Skeletal muscle tissue (tissue), 4 donors: Measurements from ENCODE around the gene NACA2. TPM values are rescaled to one million over a fixed set of nuclear protein-coding genes. Genes with fewer than 3 reads are reported as not detected.
"Not testable (repeated sequence)": the region's sequence is repeated elsewhere in the genome, so short reads cannot be mapped to it uniquely, and the experiment has no call there.

Experiments used
- H3K27ac ChIP-seq: one replicate; pipeline ENCODE4 v1.7.0; 2013; ENCODE audit warnings: mild to moderate bottlenecking, low read depth, low read length, inconsistent platforms
- H3K27me3 ChIP-seq, 3 donors: one replicate each; pipeline ENCODE4 v1.7.0; 2013; ENCODE audit warnings: low read length in 3 of 3; ENCODE audit not compliant: control insufficient read depth in 3 of 3, insufficient read depth in 3 of 3
- H3K36me3 ChIP-seq, 3 donors: one replicate each; pipeline ENCODE4 v1.7.0; 2013; ENCODE audit warnings: low read length in 3 of 3; ENCODE audit not compliant: control insufficient read depth in 3 of 3, insufficient read depth in 3 of 3
- H3K4me1 ChIP-seq, 3 donors: one replicate each; pipeline ENCODE4 v1.7.0; 2013; ENCODE audit warnings: low read length in 3 of 3, mild to moderate bottlenecking in 3 of 3; ENCODE audit not compliant: control insufficient read depth in 3 of 3, insufficient read depth in 3 of 3
- H3K4me3 ChIP-seq, 3 donors: one replicate each; pipeline ENCODE4 v1.7.0; 2013; ENCODE audit warnings: low read length in 3 of 3
- H3K9ac ChIP-seq, 3 donors: one replicate each; pipeline ENCODE4 v1.7.0; 2013; ENCODE audit warnings: low read length in 3 of 3, mild to moderate bottlenecking in 3 of 3, moderate library complexity in 2 of 3, low read depth in 1 of 3
- H3K9me3 ChIP-seq, 3 donors: one replicate each; pipeline ENCODE4 v1.7.0; 2013; ENCODE audit warnings: low read length in 3 of 3; ENCODE audit not compliant: control insufficient read depth in 3 of 3
- total RNA-seq: library from RNA; depleted of rRNA; stranded (reverse); fragments of >200 nt; gene quantifications from one replicate; pipeline ENCODE4 v1.2.3, GENCODE V29; 2014
- donor health status: Osteomylitis.

NACA2 gene
- total RNA-seq, 1 donor from 2014 or later: not detected

DNA sequence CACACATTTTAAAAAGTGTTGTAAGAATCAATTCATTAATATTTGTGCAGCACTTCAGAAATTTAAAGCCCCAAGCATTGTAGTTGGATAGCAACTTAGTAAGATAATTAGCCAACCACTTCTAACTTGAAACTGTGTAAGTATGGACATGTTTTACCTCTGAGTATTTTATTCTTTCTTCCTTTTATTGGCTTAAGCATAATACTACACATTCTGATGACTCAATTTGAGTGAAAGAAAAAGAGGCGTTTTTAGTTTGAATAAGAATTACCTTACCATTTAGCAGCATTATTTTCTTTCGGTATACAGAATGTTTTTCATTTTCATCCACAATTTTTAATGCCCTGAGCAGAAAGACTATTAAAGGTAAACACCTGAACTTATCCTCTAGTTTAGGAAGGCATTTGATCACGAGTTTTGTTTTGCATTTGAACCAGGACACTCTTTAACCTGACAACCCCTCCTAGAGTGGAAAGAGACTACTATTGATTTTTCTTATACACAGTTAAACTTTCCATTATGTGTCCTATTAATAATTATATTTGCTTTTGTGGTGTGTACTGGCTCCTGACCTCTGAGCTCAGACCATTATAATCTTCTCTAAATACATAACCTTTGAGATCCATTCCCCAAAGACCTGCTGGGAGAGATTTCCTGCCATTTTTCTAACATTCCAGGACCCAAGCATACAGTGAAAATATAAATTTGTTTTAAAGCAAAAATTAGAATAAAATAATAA is 9.2 kb downstream of the NACA2 start:
- H3K4me3 ChIP-seq: no peak overlapping the region
- no peak overlapping the region for H3K9ac ChIP-seq
- peaks cover 0 to 7% (median 0%) of the 10 kb centered on the region in 3 donors for H3K27me3 ChIP-seq
- H3K27ac ChIP-seq: no peak overlapping the region
- H3K36me3 ChIP-seq: no peaks in the 10 kb centered on the region
- H3K9me3 ChIP-seq: no peaks in the 10 kb centered on the region
- no peaks in the 10 kb centered on the region for H3K4me1 ChIP-seq

DNA sequence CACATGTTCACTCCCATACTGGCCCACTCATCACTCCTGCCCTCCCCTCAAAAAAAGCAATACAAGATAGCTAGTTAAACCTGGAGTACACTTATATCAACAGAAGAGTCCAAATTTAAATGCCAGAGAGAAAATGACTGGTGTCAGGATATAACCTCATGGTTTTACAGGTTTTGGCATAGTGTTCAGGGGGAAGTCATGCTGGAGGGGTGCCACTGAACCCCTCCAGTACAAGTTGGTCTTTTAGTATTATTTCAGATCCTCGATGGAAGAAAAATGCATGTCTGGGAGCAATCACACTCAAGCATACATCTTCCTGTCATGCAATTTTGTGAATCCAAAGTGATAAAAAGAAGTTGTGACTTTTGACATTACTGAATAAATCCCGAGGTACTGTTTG is 10.5 kb downstream of the NACA2 start:
- no peak overlapping the region for H3K9ac ChIP-seq
- H3K9me3 ChIP-seq: no peaks in the 10 kb centered on the region
- no peak overlapping the region for H3K27ac ChIP-seq
- H3K36me3 ChIP-seq: no peaks in the 10 kb centered on the region
- no peaks in the 10 kb centered on the region for H3K4me1 ChIP-seq
- H3K4me3 ChIP-seq: no peak overlapping the region
- peaks cover 0 to 7% (median 0%) of the 10 kb centered on the region in 3 donors for H3K27me3 ChIP-seq

DNA sequence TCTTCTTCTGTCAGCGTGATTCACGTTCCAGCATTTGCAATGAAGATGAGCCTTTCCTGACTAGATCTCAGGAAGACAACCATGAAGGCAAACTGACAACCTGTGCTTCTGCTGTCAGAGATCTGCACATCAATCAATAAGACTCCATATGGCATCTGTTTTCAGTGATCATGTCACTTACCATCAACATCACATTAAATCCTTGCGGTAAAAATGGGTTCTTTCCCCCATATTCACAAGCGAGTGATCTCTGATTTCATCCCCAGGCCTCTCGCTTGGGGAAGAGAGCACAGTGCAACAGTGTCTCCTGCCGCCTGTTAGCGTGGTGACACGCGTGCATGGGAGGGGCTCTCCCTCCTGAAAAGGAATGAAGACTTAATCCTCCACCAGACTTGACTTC is 11.1 kb downstream of the NACA2 start:
- no peak overlapping the region for H3K27ac ChIP-seq
- no peak overlapping the region for H3K4me3 ChIP-seq
- H3K9ac ChIP-seq: no peak overlapping the region
- H3K27me3 ChIP-seq: peaks cover 0 to 7% (median 0%) of the 10 kb centered on the region in 3 donors
- H3K9me3 ChIP-seq: no peaks in the 10 kb centered on the region
- no peaks in the 10 kb centered on the region for H3K4me1 ChIP-seq
- H3K36me3 ChIP-seq: no peaks in the 10 kb centered on the region

- Histone ChIP-seq H3K9me3 (no peaks in the 10 kb centered on the region), H3K4me3 (no peak overlapping the region), H3K9ac (no peak overlapping the region), H3K36me3 (no peaks in the 10 kb centered on the region), H3K27me3 (peaks cover 0 to 7% (median 0%) of the 10 kb centered on the region in 3 donors), H3K4me1 (no peaks in the 10 kb centered on the region), H3K27ac (no peak overlapping the region)
These were observed 11.7 kb downstream of the NACA2 start for GRCh38 chr17:61579347-61579746.

DNA sequence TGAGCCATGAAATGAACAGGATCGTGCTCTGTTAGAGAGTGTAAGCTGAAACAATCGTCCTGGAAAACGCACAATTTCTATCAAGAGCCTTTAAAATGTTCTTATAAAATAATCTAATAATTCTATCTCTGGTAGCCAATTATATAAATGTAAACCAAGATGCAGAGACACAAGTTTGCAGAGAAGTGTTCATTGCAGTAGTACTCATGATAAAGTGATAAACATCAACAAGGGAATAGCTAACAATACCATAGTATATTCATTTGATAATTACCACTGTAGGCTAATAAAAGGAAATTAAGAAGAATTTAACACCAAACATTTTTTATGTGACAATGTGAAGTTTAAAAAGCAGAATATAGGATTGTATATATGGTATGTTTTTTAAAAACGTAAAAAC is 12.4 kb downstream of the NACA2 start:
- no peaks in the 10 kb centered on the region for H3K4me1 ChIP-seq
- no peak overlapping the region for H3K9ac ChIP-seq
- H3K36me3 ChIP-seq: no peaks in the 10 kb centered on the region
- no peak overlapping the region for H3K27ac ChIP-seq
- no peaks in the 10 kb centered on the region for H3K9me3 ChIP-seq
- peaks cover 0 to 7% (median 0%) of the 10 kb centered on the region in 3 donors for H3K27me3 ChIP-seq
- H3K4me3 ChIP-seq: no peak overlapping the region

GRCh38 chr17:61575983-61576382 is 15.0 kb downstream of the NACA2 start:
- no peaks in the 10 kb centered on the region for H3K9me3 ChIP-seq
- H3K27ac ChIP-seq: no peak overlapping the region
- H3K36me3 ChIP-seq: no peaks in the 10 kb centered on the region
- peaks cover 0 to 7% (median 0%) of the 10 kb centered on the region in 3 donors for H3K27me3 ChIP-seq
- no peak overlapping the region for H3K9ac ChIP-seq
- H3K4me1 ChIP-seq: no peaks in the 10 kb centered on the region
- H3K4me3 ChIP-seq: no peak overlapping the region

- peaks cover 0 to 7% (median 0%) of the 10 kb centered on the region in 3 donors for H3K27me3 ChIP-seq
- no peaks in the 10 kb centered on the region for H3K4me1 ChIP-seq
- H3K9me3 ChIP-seq: no peaks in the 10 kb centered on the region
- H3K27ac ChIP-seq: no peak overlapping the region
- no peaks in the 10 kb centered on the region for H3K36me3 ChIP-seq
- H3K4me3 ChIP-seq: no peak overlapping the region
- no peak overlapping the region for H3K9ac ChIP-seq
These were observed 15.6 kb downstream of the NACA2 start for GRCh38 chr17:61575352-61575975.

GRCh38 chr17:61574542-61575351 is 16.3 kb downstream of the NACA2 start:
- peaks cover 0 to 1% (median 0%) of the 10 kb centered on the region in 3 donors for H3K27me3 ChIP-seq
- H3K9me3 ChIP-seq: no peaks in the 10 kb centered on the region
- H3K4me1 ChIP-seq: no peaks in the 10 kb centered on the region
- no peaks in the 10 kb centered on the region for H3K36me3 ChIP-seq
- no peak overlapping the region for H3K9ac ChIP-seq
- H3K27ac ChIP-seq: no peak overlapping the region
- no peak overlapping the region for H3K4me3 ChIP-seq

GRCh38 chr17:61572547-61572946 is 18.5 kb downstream of the NACA2 start:
- not testable (repeated sequence) for H3K9me3 ChIP-seq, H3K27me3 ChIP-seq, H3K27ac ChIP-seq, H3K36me3 ChIP-seq, H3K4me3 ChIP-seq, H3K9ac ChIP-seq, H3K4me1 ChIP-seq

DNA sequence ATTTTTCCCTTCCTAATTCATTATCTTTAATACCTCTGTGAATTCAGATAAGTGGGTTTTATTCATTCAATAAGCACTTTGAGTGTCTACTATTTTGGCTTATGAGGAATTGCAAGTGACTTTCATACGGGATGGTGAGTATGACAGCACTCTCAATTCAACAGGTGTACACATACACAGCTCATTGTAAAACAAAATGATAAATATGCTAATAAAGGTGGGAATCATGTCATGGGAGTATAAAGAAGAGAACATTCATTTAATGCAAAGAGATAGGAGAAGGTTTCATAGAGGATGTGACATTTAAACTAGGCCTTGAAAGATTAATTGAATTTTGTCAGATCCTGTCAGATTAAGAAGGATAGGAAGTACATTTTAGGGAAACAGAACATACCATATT is 19.4 kb downstream of the NACA2 start:
- Histone ChIP-seq H3K4me3 (no peak overlapping the region), H3K9ac (no peak overlapping the region), H3K36me3 (no peaks in the 10 kb centered on the region), H3K27ac (no peak overlapping the region), H3K4me1 (no peaks in the 10 kb centered on the region), H3K27me3 (no peaks in the 10 kb centered on the region), H3K9me3 (no peaks in the 10 kb centered on the region)
